ENCODE results near the gene FAM78A.

DNA sequence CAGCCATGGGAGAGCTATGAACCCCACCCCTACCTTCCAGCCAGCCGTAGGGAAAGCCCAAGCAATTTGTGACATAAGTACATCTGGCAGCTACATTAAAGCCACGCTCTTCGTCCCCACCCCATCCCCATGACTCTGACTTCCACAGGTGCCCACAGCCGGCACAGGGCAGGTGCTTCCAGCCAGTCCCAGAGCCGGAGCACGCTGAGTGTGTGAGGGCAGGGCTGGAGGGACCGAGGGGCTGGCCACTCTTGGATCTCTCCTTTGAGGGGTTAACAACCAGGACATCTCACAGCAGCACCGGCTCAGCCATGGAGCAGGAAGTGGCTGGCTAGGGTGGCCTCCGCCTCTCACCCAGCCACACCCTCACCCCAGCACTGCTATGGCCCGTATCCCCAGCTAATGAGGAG is 2.4 kb upstream of the FAM78A start:
- TF ChIP-seq, protein P1, sequence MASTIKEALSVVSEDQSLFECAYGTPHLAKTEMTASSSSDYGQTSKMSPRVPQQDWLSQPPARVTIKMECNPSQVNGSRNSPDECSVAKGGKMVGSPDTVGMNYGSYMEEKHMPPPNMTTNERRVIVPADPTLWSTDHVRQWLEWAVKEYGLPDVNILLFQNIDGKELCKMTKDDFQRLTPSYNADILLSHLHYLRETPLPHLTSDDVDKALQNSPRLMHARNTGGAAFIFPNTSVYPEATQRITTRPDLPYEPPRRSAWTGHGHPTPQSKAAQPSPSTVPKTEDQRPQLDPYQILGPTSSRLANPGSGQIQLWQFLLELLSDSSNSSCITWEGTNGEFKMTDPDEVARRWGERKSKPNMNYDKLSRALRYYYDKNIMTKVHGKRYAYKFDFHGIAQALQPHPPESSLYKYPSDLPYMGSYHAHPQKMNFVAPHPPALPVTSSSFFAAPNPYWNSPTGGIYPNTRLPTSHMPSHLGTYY (CRISPR knock-in tag; IDR thresholded peaks at IDR 0.05), result no peak
- TF ChIP-seq, protein P2, sequence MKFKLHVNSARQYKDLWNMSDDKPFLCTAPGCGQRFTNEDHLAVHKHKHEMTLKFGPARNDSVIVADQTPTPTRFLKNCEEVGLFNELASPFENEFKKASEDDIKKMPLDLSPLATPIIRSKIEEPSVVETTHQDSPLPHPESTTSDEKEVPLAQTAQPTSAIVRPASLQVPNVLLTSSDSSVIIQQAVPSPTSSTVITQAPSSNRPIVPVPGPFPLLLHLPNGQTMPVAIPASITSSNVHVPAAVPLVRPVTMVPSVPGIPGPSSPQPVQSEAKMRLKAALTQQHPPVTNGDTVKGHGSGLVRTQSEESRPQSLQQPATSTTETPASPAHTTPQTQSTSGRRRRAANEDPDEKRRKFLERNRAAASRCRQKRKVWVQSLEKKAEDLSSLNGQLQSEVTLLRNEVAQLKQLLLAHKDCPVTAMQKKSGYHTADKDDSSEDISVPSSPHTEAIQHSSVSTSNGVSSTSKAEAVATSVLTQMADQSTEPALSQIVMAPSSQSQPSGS (CRISPR knock-in tag; IDR thresholded peaks at IDR 0.05; ENCODE audit: borderline replicate concordance, low read depth), result no peak
- TF ChIP-seq, protein P3, sequence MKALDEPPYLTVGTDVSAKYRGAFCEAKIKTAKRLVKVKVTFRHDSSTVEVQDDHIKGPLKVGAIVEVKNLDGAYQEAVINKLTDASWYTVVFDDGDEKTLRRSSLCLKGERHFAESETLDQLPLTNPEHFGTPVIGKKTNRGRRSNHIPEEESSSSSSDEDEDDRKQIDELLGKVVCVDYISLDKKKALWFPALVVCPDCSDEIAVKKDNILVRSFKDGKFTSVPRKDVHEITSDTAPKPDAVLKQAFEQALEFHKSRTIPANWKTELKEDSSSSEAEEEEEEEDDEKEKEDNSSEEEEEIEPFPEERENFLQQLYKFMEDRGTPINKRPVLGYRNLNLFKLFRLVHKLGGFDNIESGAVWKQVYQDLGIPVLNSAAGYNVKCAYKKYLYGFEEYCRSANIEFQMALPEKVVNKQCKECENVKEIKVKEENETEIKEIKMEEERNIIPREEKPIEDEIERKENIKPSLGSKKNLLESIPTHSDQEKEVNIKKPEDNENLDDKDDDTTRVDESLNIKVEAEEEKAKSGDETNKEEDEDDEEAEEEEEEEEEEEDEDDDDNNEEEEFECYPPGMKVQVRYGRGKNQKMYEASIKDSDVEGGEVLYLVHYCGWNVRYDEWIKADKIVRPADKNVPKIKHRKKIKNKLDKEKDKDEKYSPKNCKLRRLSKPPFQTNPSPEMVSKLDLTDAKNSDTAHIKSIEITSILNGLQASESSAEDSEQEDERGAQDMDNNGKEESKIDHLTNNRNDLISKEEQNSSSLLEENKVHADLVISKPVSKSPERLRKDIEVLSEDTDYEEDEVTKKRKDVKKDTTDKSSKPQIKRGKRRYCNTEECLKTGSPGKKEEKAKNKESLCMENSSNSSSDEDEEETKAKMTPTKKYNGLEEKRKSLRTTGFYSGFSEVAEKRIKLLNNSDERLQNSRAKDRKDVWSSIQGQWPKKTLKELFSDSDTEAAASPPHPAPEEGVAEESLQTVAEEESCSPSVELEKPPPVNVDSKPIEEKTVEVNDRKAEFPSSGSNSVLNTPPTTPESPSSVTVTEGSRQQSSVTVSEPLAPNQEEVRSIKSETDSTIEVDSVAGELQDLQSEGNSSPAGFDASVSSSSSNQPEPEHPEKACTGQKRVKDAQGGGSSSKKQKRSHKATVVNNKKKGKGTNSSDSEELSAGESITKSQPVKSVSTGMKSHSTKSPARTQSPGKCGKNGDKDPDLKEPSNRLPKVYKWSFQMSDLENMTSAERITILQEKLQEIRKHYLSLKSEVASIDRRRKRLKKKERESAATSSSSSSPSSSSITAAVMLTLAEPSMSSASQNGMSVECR (CRISPR knock-in tag; IDR thresholded peaks at IDR 0.05; ENCODE audit: borderline replicate concordance), result no peak
- TF ChIP-seq MXD4 (CRISPR knock-in tag; IDR thresholded peaks at IDR 0.05; ENCODE audit: borderline replicate concordance), result no peak
- TF ChIP-seq, protein P4, sequence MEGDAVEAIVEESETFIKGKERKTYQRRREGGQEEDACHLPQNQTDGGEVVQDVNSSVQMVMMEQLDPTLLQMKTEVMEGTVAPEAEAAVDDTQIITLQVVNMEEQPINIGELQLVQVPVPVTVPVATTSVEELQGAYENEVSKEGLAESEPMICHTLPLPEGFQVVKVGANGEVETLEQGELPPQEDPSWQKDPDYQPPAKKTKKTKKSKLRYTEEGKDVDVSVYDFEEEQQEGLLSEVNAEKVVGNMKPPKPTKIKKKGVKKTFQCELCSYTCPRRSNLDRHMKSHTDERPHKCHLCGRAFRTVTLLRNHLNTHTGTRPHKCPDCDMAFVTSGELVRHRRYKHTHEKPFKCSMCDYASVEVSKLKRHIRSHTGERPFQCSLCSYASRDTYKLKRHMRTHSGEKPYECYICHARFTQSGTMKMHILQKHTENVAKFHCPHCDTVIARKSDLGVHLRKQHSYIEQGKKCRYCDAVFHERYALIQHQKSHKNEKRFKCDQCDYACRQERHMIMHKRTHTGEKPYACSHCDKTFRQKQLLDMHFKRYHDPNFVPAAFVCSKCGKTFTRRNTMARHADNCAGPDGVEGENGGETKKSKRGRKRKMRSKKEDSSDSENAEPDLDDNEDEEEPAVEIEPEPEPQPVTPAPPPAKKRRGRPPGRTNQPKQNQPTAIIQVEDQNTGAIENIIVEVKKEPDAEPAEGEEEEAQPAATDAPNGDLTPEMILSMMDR (IDR thresholded peaks at IDR 0.05), result no peak
- TF ChIP-seq NR3C1 (CRISPR knock-in tag; conservative IDR thresholded peaks at IDR 0.05; ENCODE audit: low read depth), result no peak
- no peak for TF ChIP-seq ETV6 (CRISPR knock-in tag; IDR thresholded peaks at IDR 0.05)
